ENCODE results near the gene ARHGAP10.

DNA sequence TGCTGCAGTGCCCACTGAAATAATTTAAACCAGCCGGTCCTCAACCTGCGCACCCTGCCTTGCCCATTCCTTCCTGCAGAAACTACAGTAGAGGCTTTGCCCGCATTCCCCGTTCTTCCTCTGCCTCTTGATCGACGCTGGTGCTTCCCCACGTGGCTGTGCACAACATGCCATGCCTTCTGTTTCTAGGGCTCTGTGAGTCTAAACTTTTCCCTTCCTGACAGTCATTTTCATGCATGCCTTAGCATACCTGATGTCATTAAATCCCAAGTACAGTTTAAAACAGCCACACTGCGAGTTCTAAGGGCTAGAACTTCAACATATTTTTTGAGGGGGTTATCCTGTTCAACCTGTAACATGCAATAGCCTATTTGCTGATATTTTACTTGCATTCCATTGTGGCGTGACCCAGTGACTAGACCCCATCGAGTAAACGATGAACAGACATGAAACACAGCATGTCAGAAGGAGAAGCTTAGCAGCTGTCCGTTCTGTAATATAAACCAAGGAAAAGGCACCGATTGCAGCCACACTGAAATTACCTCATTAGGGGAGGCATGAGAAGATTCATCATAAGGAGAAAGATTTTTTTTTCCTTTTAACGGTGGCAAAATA, 232.5 kb downstream of the ARHGAP10 start:
- TF ChIP-seq EZH2 (IDR thresholded peaks at IDR 0.05) (no peak), POLR2AphosphoS5 (IDR thresholded peaks at IDR 0.05; ENCODE audit: borderline replicate concordance, low read depth, low read length) (no peak), FOXP2 (optimal IDR thresholded peaks at IDR 0.05; ENCODE audit: control extremely low read depth, extremely low read length, insufficient read depth) (no peak)
